Stimulated activated CD4-positive, alpha-beta T cell treated with anti-CD3 and anti-CD28 coated beads, Interleukin-15, amount 100 ng/mL, for 48 hours (primary cell): ENCODE measurements around the gene KANK4.
"Not testable (repeated sequence)": the region's sequence is repeated elsewhere in the genome, so short reads cannot be mapped to it uniquely, and the experiment has no call there.

Experiments
- DNase-seq, 2 donors: peaks; one replicate each; pipeline ENCODE4 v3.0.0-alpha.2; 2020; ENCODE audit warnings: low read depth in 2 of 2

The KANK4 gene

GRCh38 chr1:62271948-62272728, 47.1 kb downstream of the KANK4 start:
- peak; percentile 24 to 29 for DNase-seq

GRCh38 chr1:62271134-62271533, 48.1 kb downstream of the KANK4 start:
- DNase-seq, result no peak

GRCh38 chr1:62269851-62270495, 49.3 kb downstream of the KANK4 start:
- no peak for DNase-seq

- no peak for DNase-seq
Measured at GRCh38 chr1:62269439-62269838, 49.8 kb downstream of the KANK4 start.

- no peak for DNase-seq
Measured at GRCh38 chr1:62268315-62268714, 50.9 kb downstream of the KANK4 start.

- DNase-seq, result no peak
Measured at GRCh38 chr1:62265956-62266935, 53.0 kb downstream of the KANK4 start.

- no peak for DNase-seq
Measured at GRCh38 chr1:62263814-62264353, 55.4 kb downstream of the KANK4 start.

- no peak for DNase-seq
Measured at GRCh38 chr1:62263006-62263813, 56.0 kb downstream of the KANK4 start.

- no peak for DNase-seq
Measured at GRCh38 chr1:62260688-62261087, 58.5 kb downstream of the KANK4 start.

- no peak for DNase-seq
Measured at GRCh38 chr1:62259551-62259950, 59.7 kb downstream of the KANK4 start.

GRCh38 chr1:62250126-62250726, 69.0 kb downstream of the KANK4 start:
- no peak for DNase-seq

GRCh38 chr1:62247391-62248168, 71.7 kb downstream of the KANK4 start:
- DNase-seq, result no peak

GRCh38 chr1:62245201-62245600, 74.0 kb downstream of the KANK4 start:
- DNase-seq, result no peak

GRCh38 chr1:62244380-62244779, 74.9 kb downstream of the KANK4 start:
- not testable (repeated sequence) for DNase-seq

- no peak for DNase-seq
Measured at GRCh38 chr1:62241371-62242131, 77.7 kb downstream of the KANK4 start.

GRCh38 chr1:62240651-62241370, 78.4 kb downstream of the KANK4 start:
- no peak for DNase-seq

GRCh38 chr1:62239652-62240403, 79.4 kb downstream of the KANK4 start:
- not testable (repeated sequence) for DNase-seq

- DNase-seq, result no peak
Measured at GRCh38 chr1:62238507-62238906, 80.7 kb downstream of the KANK4 start.
